CD4-positive, CD25-positive, alpha-beta regulatory T cell (primary cell): ENCODE results near the gene C1orf116. TPM values are rescaled to one million over a fixed set of nuclear protein-coding genes. Genes with fewer than 3 reads are reported as not detected.

Experiments
- ATAC-seq, 2 donors: fragments of 150-1000 bp; cut with Tn5 transposase; one replicate each; pipeline ENCODE4 v1.10.0; 2021; ENCODE audit warnings: low read depth in 2 of 2, moderate number of reproducible peaks in 2 of 2, moderate library complexity in 1 of 2
- DNase-seq, 3 donors: peaks; one replicate each; pipeline versions ENCODE4 v3.0.0 to v3.0.0-alpha.2; 2012 to 2022; ENCODE audit warnings: mixed read lengths in 1 of 3
- H3K27ac ChIP-seq: one replicate; pipeline ENCODE4 v1.7.0; 2013; ENCODE audit warnings: mild to moderate bottlenecking, low read length; ENCODE audit not compliant: insufficient read depth, poor library complexity, severe bottlenecking
- H3K27me3 ChIP-seq: one replicate; pipeline ENCODE4 v1.7.0; 2013; ENCODE audit warnings: low read length; ENCODE audit not compliant: control insufficient read depth, insufficient read depth
- H3K36me3 ChIP-seq: one replicate; pipeline ENCODE4 v1.7.0; 2013; ENCODE audit warnings: mild to moderate bottlenecking, low read length, moderate library complexity; ENCODE audit not compliant: control insufficient read depth, insufficient read depth
- H3K4me1 ChIP-seq: 2 replicates; pipeline ENCODE4 v1.7.0; 2013; ENCODE audit warnings: mild to moderate bottlenecking, low read length; ENCODE audit not compliant: insufficient read depth, control insufficient read depth, poor library complexity, severe bottlenecking
- H3K4me3 ChIP-seq: one replicate; pipeline ENCODE4 v1.7.0; 2013; ENCODE audit warnings: low read depth, mild to moderate bottlenecking, low read length, moderate library complexity
- H3K9me3 ChIP-seq, 2 experiments: 1 replicate in 1 of 2; 2 replicates in 1 of 2; pipeline ENCODE4 v1.7.0; 2013; ENCODE audit warnings: low read length in 2 of 2, mild to moderate bottlenecking in 1 of 2, moderate library complexity in 1 of 2; ENCODE audit not compliant: control insufficient read depth in 2 of 2
- H3K27ac Mint-ChIP-seq, 3 donors: one replicate each; pipeline ENCODE4 v1.8.0; 2020 to 2022; ENCODE audit warnings: mild to moderate bottlenecking in 3 of 3, mixed read lengths in 3 of 3, moderate library complexity in 2 of 3
- H3K27me3 Mint-ChIP-seq: one replicate; pipeline ENCODE4 v1.8.0; 2022; ENCODE audit warnings: mild to moderate bottlenecking, mixed read lengths
- H3K36me3 Mint-ChIP-seq: one replicate; pipeline ENCODE4 v1.8.0; 2020; ENCODE audit warnings: mixed read lengths
- H3K4me1 Mint-ChIP-seq, 4 donors: one replicate each; pipeline ENCODE4 v1.8.0; 2020 to 2022; ENCODE audit warnings: mixed read lengths in 4 of 4, mild to moderate bottlenecking in 1 of 4
- H3K4me3 Mint-ChIP-seq, 4 donors: one replicate each; pipeline ENCODE4 v1.8.0; 2020 to 2022; ENCODE audit warnings: mild to moderate bottlenecking in 4 of 4, mixed read lengths in 4 of 4, moderate library complexity in 3 of 4
- H3K9me3 Mint-ChIP-seq, 7 donors: one replicate each; pipeline ENCODE4 v1.8.0; 2020 to 2022; ENCODE audit warnings: mixed read lengths in 7 of 7, mild to moderate bottlenecking in 3 of 7, moderate library complexity in 2 of 7
- polyA plus RNA-seq, 4 donors: library from polyadenylated mRNA; unstranded; fragments of 300-500 nt; fragmentation: Illumina TruSeq; gene quantifications; one replicate each; pipeline ENCODE4 v1.2.3, GENCODE V29; 2021
- total RNA-seq: library from RNA; stranded (reverse); gene quantifications from one replicate; pipeline ENCODE4 v1.2.3, GENCODE V29; 2022

Gene C1orf116
- total RNA-seq (0.32 TPM), polyA plus RNA-seq (not detected)

GRCh38 chr1:207032528-207033017 lies at the start of gene C1orf116:
Gene C1orf116 (minus strand): TSS chr1:207032756. CDS start chr1:207027598, 5,158 bp downstream.
- H3K27ac Mint-ChIP-seq = no peak within 1 kb of the TSS
- DNase-seq = no peak
- Histone ChIP-seq H3K36me3 (no peaks in the 10 kb centered on the region), H3K9me3 (no peaks in the 10 kb centered on the region), H3K27me3 (peaks cover 46% of the 10 kb centered on the region), H3K4me3 (no peak within 1 kb of the TSS), H3K27ac (no peak within 1 kb of the TSS), H3K4me1 (no peaks in the 10 kb centered on the region)
- peaks cover 0 to 1% (median 0%) of the 10 kb centered on the region in 7 donors for H3K9me3 Mint-ChIP-seq
- peaks cover 70% of the 10 kb centered on the region for H3K27me3 Mint-ChIP-seq
- no peak for ATAC-seq
- no peak within 1 kb of the TSS for H3K4me3 Mint-ChIP-seq
- no peaks in the 10 kb centered on the region for H3K36me3 Mint-ChIP-seq
- no peaks in the 10 kb centered on the region for H3K4me1 Mint-ChIP-seq

GRCh38 chr1:207081806-207082205 lies 49.2 kb upstream of the C1orf116 start:
- H3K27me3 Mint-ChIP-seq = peaks cover 39% of the 10 kb centered on the region
- Histone ChIP-seq H3K9me3 (no peaks in the 10 kb centered on the region), H3K36me3 (no peaks in the 10 kb centered on the region), H3K4me3 (no peak overlapping the region), H3K27ac (no peak overlapping the region), H3K27me3 (peaks cover 36% of the 10 kb centered on the region), H3K4me1 (no peaks in the 10 kb centered on the region)
- ATAC-seq (no peak), DNase-seq (no peak)
- peaks cover 0 to 2% (median 0%) of the 10 kb centered on the region in 4 donors for H3K4me1 Mint-ChIP-seq
- peaks cover 0 to 2% (median 0%) of the 10 kb centered on the region in 7 donors for H3K9me3 Mint-ChIP-seq
- H3K4me3 Mint-ChIP-seq = no peak overlapping the region
- no peak overlapping the region for H3K27ac Mint-ChIP-seq
- H3K36me3 Mint-ChIP-seq = no peaks in the 10 kb centered on the region

DNA sequence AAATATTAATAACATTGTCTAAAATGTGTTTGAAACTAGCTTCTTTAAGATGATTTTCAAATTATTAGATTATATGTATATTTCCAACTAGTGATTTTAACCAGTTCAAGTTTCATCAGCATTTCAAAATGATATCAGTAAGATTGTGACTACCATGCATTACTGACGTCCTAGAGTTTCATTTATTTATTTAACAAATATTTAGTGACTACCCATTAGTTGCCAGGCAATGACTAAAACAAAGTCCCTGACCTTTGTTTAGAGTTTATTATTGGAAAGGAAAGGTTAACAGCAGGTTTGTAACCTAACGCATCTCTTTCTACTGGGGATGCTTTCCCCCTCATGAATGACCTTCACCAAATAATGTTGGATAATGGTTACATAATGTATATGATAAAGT lies 48.5 kb upstream of the C1orf116 start:
- Histone ChIP-seq H3K27me3 (peaks cover 41% of the 10 kb centered on the region), H3K4me1 (no peaks in the 10 kb centered on the region), H3K9me3 (no peaks in the 10 kb centered on the region), H3K27ac (no peak overlapping the region), H3K36me3 (no peaks in the 10 kb centered on the region), H3K4me3 (no peak overlapping the region)
- no peak overlapping the region for H3K27ac Mint-ChIP-seq
- H3K4me1 Mint-ChIP-seq = peaks cover 0 to 2% (median 0%) of the 10 kb centered on the region in 4 donors
- no peak for DNase-seq
- no peak for ATAC-seq
- no peaks in the 10 kb centered on the region for H3K36me3 Mint-ChIP-seq
- peaks cover 0 to 2% (median 0%) of the 10 kb centered on the region in 7 donors for H3K9me3 Mint-ChIP-seq
- H3K27me3 Mint-ChIP-seq = peaks cover 39% of the 10 kb centered on the region
- no peak overlapping the region for H3K4me3 Mint-ChIP-seq

DNA sequence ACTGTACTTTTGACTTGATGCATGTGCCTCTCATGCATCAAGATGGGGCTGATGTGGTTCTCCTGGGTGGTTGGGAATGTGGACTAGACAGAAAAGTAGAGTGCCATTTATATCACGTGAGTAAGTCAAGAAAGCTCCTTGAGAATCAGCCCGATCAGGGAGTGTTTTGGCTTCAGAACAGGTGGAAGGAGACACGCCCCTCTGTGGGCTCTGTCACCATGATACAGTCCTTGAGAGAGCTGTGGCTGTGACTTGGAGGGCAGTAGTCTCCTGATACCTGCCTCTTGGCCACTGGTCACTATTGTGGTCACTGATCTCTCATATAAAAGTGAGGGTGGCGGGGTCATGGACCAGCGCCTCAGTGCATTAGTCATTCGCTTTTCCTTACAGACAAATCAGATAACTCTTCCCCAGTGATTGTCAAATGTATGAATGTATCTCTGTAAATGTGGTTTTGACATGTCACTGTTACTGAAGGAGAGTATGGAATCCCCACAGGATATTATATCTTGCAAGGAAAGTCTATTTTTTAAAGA lies 47.2 kb upstream of the C1orf116 start:
- ATAC-seq (no peak), DNase-seq (no peak)
- Mint-ChIP-seq H3K36me3 (no peaks in the 10 kb centered on the region), H3K27ac (no peak overlapping the region), H3K27me3 (peaks cover 43% of the 10 kb centered on the region), H3K9me3 (no peaks in the 10 kb centered on the region), H3K4me1 (peaks cover 0 to under 1% (median 0%) of the 10 kb centered on the region in 4 donors), H3K4me3 (no peak overlapping the region)
- no peaks in the 10 kb centered on the region for H3K36me3 ChIP-seq
- no peak overlapping the region for H3K4me3 ChIP-seq
- no peaks in the 10 kb centered on the region for H3K4me1 ChIP-seq
- H3K27ac ChIP-seq = no peak overlapping the region
- H3K9me3 ChIP-seq = no peaks in the 10 kb centered on the region
- peaks cover 44% of the 10 kb centered on the region for H3K27me3 ChIP-seq

DNA sequence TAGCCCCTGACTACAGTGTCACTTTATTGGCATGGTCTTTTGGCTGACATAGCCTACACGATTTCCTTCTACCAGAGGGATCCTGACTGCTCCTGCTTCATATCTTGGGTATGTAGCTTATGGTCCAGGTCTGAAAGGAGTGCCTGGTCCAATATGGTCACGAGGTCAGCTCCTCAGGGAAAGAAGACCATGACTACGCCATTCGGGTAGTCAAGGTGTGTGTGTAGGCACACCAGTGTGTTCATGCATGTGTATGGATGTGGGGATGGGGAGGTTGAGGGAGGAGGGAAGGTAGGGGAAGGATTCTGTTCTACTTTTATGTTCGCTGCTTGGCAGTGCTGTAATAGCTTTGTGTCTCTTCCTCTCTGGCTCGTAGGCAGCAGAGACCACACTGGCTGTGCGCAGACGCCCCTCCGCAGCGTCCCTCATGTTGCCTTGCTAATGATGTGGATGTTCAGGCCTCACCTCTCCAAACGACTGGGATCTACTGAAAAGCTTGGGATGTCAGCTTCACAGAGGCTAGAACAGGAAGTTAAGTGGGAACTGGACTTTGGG lies 46.1 kb upstream of the C1orf116 start:
- ATAC-seq (no peak), DNase-seq (no peak)
- peaks cover 42% of the 10 kb centered on the region for H3K27me3 ChIP-seq
- Mint-ChIP-seq H3K36me3 (peaks cover 3% of the 10 kb centered on the region), H3K4me1 (no peaks in the 10 kb centered on the region), H3K27me3 (peaks cover 44% of the 10 kb centered on the region), H3K27ac (no peak overlapping the region), H3K9me3 (no peaks in the 10 kb centered on the region), H3K4me3 (no peak overlapping the region)
- H3K36me3 ChIP-seq = no peaks in the 10 kb centered on the region
- no peak overlapping the region for H3K4me3 ChIP-seq
- H3K4me1 ChIP-seq = no peaks in the 10 kb centered on the region
- H3K27ac ChIP-seq = no peak overlapping the region
- H3K9me3 ChIP-seq = no peaks in the 10 kb centered on the region

DNA sequence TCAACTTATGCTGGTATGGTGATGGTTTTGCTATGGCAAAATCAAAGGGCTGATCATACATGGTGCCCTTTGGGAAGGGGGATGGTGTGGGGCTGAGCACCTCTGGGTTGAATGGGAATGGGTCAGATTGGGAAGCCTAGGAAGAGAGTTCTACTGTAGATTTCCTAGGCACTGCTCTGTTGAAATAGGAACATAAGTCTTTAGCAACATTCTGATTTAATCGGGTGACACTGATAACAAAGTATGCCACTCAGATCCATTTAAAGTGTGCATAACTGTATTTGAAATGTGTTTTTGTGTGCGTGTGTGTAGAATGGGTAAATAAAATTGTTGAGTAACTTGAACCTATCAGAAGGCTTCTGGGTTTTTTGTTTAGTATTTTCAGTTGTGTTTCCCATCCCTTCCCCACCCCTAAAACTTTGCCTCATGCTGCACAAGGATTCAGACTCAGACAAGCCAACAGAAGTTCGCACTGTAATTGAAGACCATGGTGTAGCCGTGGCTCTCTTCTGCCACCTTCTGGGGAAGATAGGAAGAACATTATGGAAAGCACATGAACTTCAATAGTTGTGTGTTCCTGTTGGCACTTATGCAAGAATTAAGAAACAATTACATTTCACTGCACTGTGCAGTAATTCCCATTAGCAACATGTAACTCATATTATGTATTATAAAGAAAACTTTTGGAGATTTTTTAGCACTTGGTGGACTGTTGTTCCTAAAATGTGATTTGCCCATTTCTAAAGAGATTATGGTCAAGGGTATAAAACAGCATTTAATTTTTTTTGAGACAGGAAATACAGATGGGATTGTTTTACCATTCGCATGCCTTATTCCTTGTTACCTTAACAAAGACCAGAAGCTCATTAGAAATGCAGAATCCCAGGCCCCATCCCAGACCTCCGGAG lies 45.2 kb upstream of the C1orf116 start:
- Mint-ChIP-seq H3K9me3 (no peaks in the 10 kb centered on the region), H3K4me3 (no peak overlapping the region)
- H3K27me3 ChIP-seq = peaks cover 37% of the 10 kb centered on the region

DNA sequence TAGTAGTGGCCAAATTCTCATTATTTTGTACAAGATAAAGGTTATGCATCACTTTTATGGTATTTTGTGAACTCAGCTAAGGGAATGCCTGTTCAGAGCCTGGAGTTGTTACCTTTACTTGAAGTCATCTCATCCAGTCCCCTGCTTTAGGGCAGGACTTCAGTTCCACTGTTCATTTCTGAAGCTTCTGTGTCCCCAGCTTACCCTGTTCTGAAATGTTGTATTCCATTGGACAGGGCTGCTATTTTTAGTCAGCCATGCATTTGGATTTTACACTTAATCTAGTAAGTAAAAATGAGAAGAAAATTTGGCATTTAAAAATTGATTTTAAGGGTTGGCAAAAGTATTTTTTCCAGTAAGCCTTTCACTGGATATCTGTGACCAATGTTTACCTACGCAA lies 44.5 kb upstream of the C1orf116 start:
- no peak overlapping the region for H3K4me3 ChIP-seq
- Mint-ChIP-seq H3K4me3 (no peak overlapping the region), H3K27me3 (peaks cover 30% of the 10 kb centered on the region), H3K36me3 (peaks cover 3% of the 10 kb centered on the region), H3K27ac (no peak overlapping the region), H3K4me1 (no peaks in the 10 kb centered on the region), H3K9me3 (no peaks in the 10 kb centered on the region)
- DNase-seq (no peak), ATAC-seq (no peak)
- H3K36me3 ChIP-seq = no peaks in the 10 kb centered on the region
- peaks cover 31% of the 10 kb centered on the region for H3K27me3 ChIP-seq
- no peaks in the 10 kb centered on the region for H3K9me3 ChIP-seq
- H3K27ac ChIP-seq = no peak overlapping the region
- H3K4me1 ChIP-seq = no peaks in the 10 kb centered on the region

More for the DNA sequence above, 45.2 kb upstream of the C1orf116 start:
- Mint-ChIP-seq H3K36me3 (peaks cover 3% of the 10 kb centered on the region), H3K4me1 (no peaks in the 10 kb centered on the region), H3K27ac (no peak overlapping the region), H3K27me3 (peaks cover 37% of the 10 kb centered on the region)
- ATAC-seq (peak; percentile 84 to 89), DNase-seq (peak; percentile 45 to 85 (median 75))
- H3K4me1 ChIP-seq = no peaks in the 10 kb centered on the region
- no peak overlapping the region for H3K27ac ChIP-seq
- H3K36me3 ChIP-seq = no peaks in the 10 kb centered on the region
- no peaks in the 10 kb centered on the region for H3K9me3 ChIP-seq
- no peak overlapping the region for H3K4me3 ChIP-seq
